ENCODE results near the gene EXOC8.

The EXOC8 gene

GRCh38 chr1:231334079-231334666 lies 3.5 kb downstream of the EXOC8 start:
- no peak overlapping the region for H3K27ac ChIP-seq
- ChIA-PET CTCF (interaction anchor here (0.6 kb wide), 2 partner anchors 220 to 419 kb away, joined by 3 to 4 read pairs; no protein-coding TSS in a partner anchor), POLR2A (ENCODE audit: low non-redundant PET) (no interaction called here)
- no peak for DNase-seq (ENCODE audit: low spot score)
- TF ChIP-seq CTCF (conservative IDR thresholded peaks at IDR 0.05; ENCODE audit: low read depth): no peak

GRCh38 chr1:231332761-231333160 lies 4.9 kb downstream of the EXOC8 start:
- ChIA-PET POLR2A (ENCODE audit: low non-redundant PET) (no interaction called here), CTCF (interaction anchor here (0.6 kb wide), 1 partner anchor 258 kb away, joined by 4 read pairs; no protein-coding TSS in a partner anchor)
- no peak overlapping the region for H3K27ac ChIP-seq
- DNase-seq (ENCODE audit: low spot score): no peak
- no peak for TF ChIP-seq CTCF (conservative IDR thresholded peaks at IDR 0.05; ENCODE audit: low read depth)

- no peak for DNase-seq (ENCODE audit: low spot score)
- ChIA-PET POLR2A (ENCODE audit: low non-redundant PET) (no interaction called here), CTCF (no interaction called here)
- TF ChIP-seq CTCF (conservative IDR thresholded peaks at IDR 0.05; ENCODE audit: low read depth): no peak
- H3K27ac ChIP-seq: no peak overlapping the region
These were observed 8.2 kb downstream of the EXOC8 start for GRCh38 chr1:231329483-231329882.

GRCh38 chr1:231327617-231328016 lies 10.0 kb downstream of the EXOC8 start:
- TF ChIP-seq CTCF (conservative IDR thresholded peaks at IDR 0.05; ENCODE audit: low read depth): no peak
- ChIA-PET CTCF (no interaction called here), POLR2A (ENCODE audit: low non-redundant PET) (no interaction called here)
- DNase-seq (ENCODE audit: low spot score): no peak
- no peak overlapping the region for H3K27ac ChIP-seq

- H3K27ac ChIP-seq: no peak overlapping the region
- DNase-seq (ENCODE audit: low spot score): no peak
- no peak for TF ChIP-seq CTCF (conservative IDR thresholded peaks at IDR 0.05; ENCODE audit: low read depth)
- ChIA-PET CTCF (no interaction called here), POLR2A (ENCODE audit: low non-redundant PET) (no interaction called here)
These were observed 11.4 kb downstream of the EXOC8 start for GRCh38 chr1:231326248-231326647.

GRCh38 chr1:231324660-231325059 lies 13.0 kb downstream of the EXOC8 start:
- DNase-seq (ENCODE audit: low spot score): no peak
- ChIA-PET POLR2A (ENCODE audit: low non-redundant PET) (no interaction called here), CTCF (no interaction called here)
- no peak overlapping the region for H3K27ac ChIP-seq
- no peak for TF ChIP-seq CTCF (conservative IDR thresholded peaks at IDR 0.05; ENCODE audit: low read depth)

Data from RWPE1 (cell line).